H1 (cell line): ENCODE measurements around the gene AMH. TPM values are rescaled to one million over a fixed set of nuclear protein-coding genes. Genes with fewer than 3 reads are reported as not detected.
A peak's percentile ranks its signal among the peaks of the same experiment; 100 is the strongest.
"Not testable (repeated sequence)": the region's sequence is repeated elsewhere in the genome, so short reads cannot be mapped to it uniquely, and the experiment has no call there.

Experiments
- CTCF ChIA-PET: fragments of 300-600 bp; sonication (Branson Sonifier 250); formaldehyde crosslinking; loops from one replicate; lab custom pipeline; 2021; ENCODE audit not compliant: partially characterized antibody; lab: Charles Lee
- POLR2A ChIA-PET: fragments of 300-600 bp; sonication (Branson Sonifier 250); formaldehyde crosslinking; loops from one replicate; lab custom pipeline; 2021; ENCODE audit warnings: inconsistent platforms; ENCODE audit not compliant: partially characterized antibody; lab: Charles Lee
- DNase-seq, 2 experiments: peaks; one replicate each; pipeline versions ENCODE4 v3.0.0 to v3.0.0-alpha.2; 2010 to 2022; ENCODE audit warnings: low spot score in 2 of 2, low read depth in 1 of 2, mixed read lengths in 1 of 2
- FAIRE-seq: peaks from 2 replicates; lab custom pipeline; 2011; peaks lifted over from hg19 to GRCh38; lab: Jason Lieb, UNC
- H2AFZ ChIP-seq: 2 replicates; pipeline ENCODE4 v1.8.1; 2012; ENCODE audit warnings: low read length, inconsistent platforms
- H2AK5ac ChIP-seq: 2 replicates; pipeline ENCODE4 v1.6.1; 2013; ENCODE audit warnings: low read depth, low read length
- H2BK120ac ChIP-seq: replicated peaks from 2 replicates; pipeline ENCODE3; 2013; ENCODE audit warnings: low read depth, low read length, inconsistent platforms
- H2BK12ac ChIP-seq: 2 replicates; pipeline ENCODE4 v1.6.1; 2013; ENCODE audit warnings: low read depth, low read length
- H2BK15ac ChIP-seq: 2 replicates; pipeline ENCODE4 v1.6.1; 2013; ENCODE audit warnings: low read length
- H2BK20ac ChIP-seq: 2 replicates; pipeline ENCODE4 v1.6.1; 2013; ENCODE audit warnings: low read length
- H2BK5ac ChIP-seq: 2 replicates; pipeline ENCODE4 v1.6.1; 2013; ENCODE audit warnings: low read depth, low read length
- H3K14ac ChIP-seq: 2 replicates; pipeline ENCODE4 v1.6.1; 2013; ENCODE audit warnings: inconsistent platforms; ENCODE audit not compliant: insufficient read length
- H3K18ac ChIP-seq: 2 replicates; pipeline ENCODE4 v1.6.1; 2013; ENCODE audit warnings: low read length; ENCODE audit errors: extremely low read depth
- H3K23ac ChIP-seq: 2 replicates; pipeline ENCODE4 v1.6.1; 2013; ENCODE audit warnings: inconsistent platforms; ENCODE audit not compliant: insufficient read length
- H3K23me2 ChIP-seq: 2 replicates; pipeline ENCODE4 v1.6.1; 2013; ENCODE audit warnings: low read depth, low read length
- H3K27ac ChIP-seq: 2 replicates; pipeline ENCODE4 v1.6.1; 2011; ENCODE audit warnings: low read depth, low read length, inconsistent platforms
- H3K27me3 ChIP-seq, 4 experiments: replicated peaks in 1 of 4; 1 replicate in 1 of 4; 2 replicates in 3 of 4; pipeline versions ENCODE4 v1.6.1 to v1.8.1; 2011 to 2013; ENCODE audit warnings: low read length in 3 of 4, mild to moderate bottlenecking in 3 of 4, inconsistent platforms in 2 of 4, mixed read lengths in 2 of 4, moderate library complexity in 1 of 4; ENCODE audit not compliant: control insufficient read depth in 3 of 4, insufficient read depth in 3 of 4; ENCODE audit errors: extremely low read depth in 1 of 4
- H3K36me3 ChIP-seq, 4 experiments: 2 replicates each; pipeline versions ENCODE4 v1.6.1 to v1.8.1; 2011 to 2013; ENCODE audit warnings: mild to moderate bottlenecking in 4 of 4, low read length in 3 of 4, moderate library complexity in 2 of 4, control low read depth in 1 of 4, inconsistent platforms in 1 of 4; ENCODE audit not compliant: insufficient read depth in 4 of 4, control insufficient read depth in 2 of 4
- H3K4ac ChIP-seq: replicated peaks from 2 replicates; pipeline ENCODE3; 2013; ENCODE audit warnings: low read length, low read depth, mixed read lengths, inconsistent platforms; ENCODE audit not compliant: insufficient read length
- H3K4me1 ChIP-seq, 4 experiments: replicated peaks in 1 of 4; 1 replicate in 1 of 4; 2 replicates in 3 of 4; pipeline versions ENCODE4 v1.6.1 to v1.8.1; 2011 to 2013; ENCODE audit warnings: low read length in 3 of 4, inconsistent platforms in 2 of 4, mixed read lengths in 1 of 4; ENCODE audit not compliant: insufficient read depth in 4 of 4, control insufficient read depth in 3 of 4
- H3K4me2 ChIP-seq, 2 experiments: 2 replicates each; pipeline versions ENCODE4 v1.6.1 to v1.8.1; 2011 to 2013; ENCODE audit warnings: low read depth in 2 of 2, low read length in 2 of 2, control low read depth in 1 of 2, inconsistent platforms in 1 of 2, mild to moderate bottlenecking in 1 of 2; ENCODE audit not compliant: insufficient read depth in 1 of 2
- H3K4me3 ChIP-seq, 4 experiments: fragments of 200-600, 300-600 bp in 1 of 4; sonication (generic), shearing (Covaris generic), sonication (Bioruptor Twin) in 1 of 4; 2 replicates each; pipeline versions ENCODE4 v1.5.1 to v1.8.1; 2011 to 2016; ENCODE audit warnings: low read length in 4 of 4, low read depth in 3 of 4, control low read depth in 2 of 4, inconsistent platforms in 2 of 4, mild to moderate bottlenecking in 2 of 4, mixed read lengths in 1 of 4, moderate library complexity in 1 of 4; ENCODE audit not compliant: insufficient read depth in 2 of 4; ENCODE audit errors: extremely low read depth in 1 of 4
- H3K56ac ChIP-seq: replicated peaks from 2 replicates; pipeline ENCODE3; 2013; ENCODE audit warnings: low read depth, mild to moderate bottlenecking, mixed read lengths, low read length, inconsistent platforms; ENCODE audit not compliant: insufficient read length
- H3K79me1 ChIP-seq: 2 replicates; pipeline ENCODE4 v1.6.1; 2013; ENCODE audit warnings: low read depth, low read length, control low read depth
- H3K79me2 ChIP-seq, 2 experiments: 2 replicates each; pipeline versions ENCODE4 v1.6.1 to v1.8.1; 2012 to 2013; ENCODE audit warnings: low read length in 2 of 2, mild to moderate bottlenecking in 2 of 2, inconsistent platforms in 1 of 2; ENCODE audit not compliant: insufficient read depth in 2 of 2, control insufficient read depth in 1 of 2
- H3K9ac ChIP-seq, 4 experiments: replicated peaks in 1 of 4; 1 replicate in 1 of 4; 2 replicates in 3 of 4; pipeline versions ENCODE4 v1.6.1 to v1.8.1; 2011 to 2013; ENCODE audit warnings: low read depth in 3 of 4, low read length in 3 of 4, control low read depth in 2 of 4, mild to moderate bottlenecking in 2 of 4, moderate library complexity in 2 of 4, inconsistent platforms in 1 of 4; ENCODE audit errors: extremely low read depth in 1 of 4
- H3K9me3 ChIP-seq, 2 experiments: 2 replicates each; pipeline versions ENCODE4 v1.6.1 to v1.8.1; 2012 to 2013; ENCODE audit warnings: mild to moderate bottlenecking in 2 of 2, moderate library complexity in 2 of 2, control low read depth in 1 of 2, inconsistent platforms in 1 of 2, low read depth in 1 of 2, low read length in 1 of 2, mixed read lengths in 1 of 2; ENCODE audit not compliant: insufficient read depth in 2 of 2
- H4K20me1 ChIP-seq, 2 experiments: replicated peaks in 1 of 2; 2 replicates each; pipeline versions ENCODE3 to v1.8.1; 2011 to 2013; ENCODE audit warnings: inconsistent platforms in 2 of 2, low read length in 2 of 2, mild to moderate bottlenecking in 1 of 2; ENCODE audit not compliant: insufficient read depth in 2 of 2, control insufficient read depth in 1 of 2
- H4K5ac ChIP-seq: 2 replicates; pipeline ENCODE4 v1.6.1; 2013; ENCODE audit warnings: low read length, low read depth, mixed read lengths, inconsistent platforms; ENCODE audit not compliant: insufficient read length
- H4K8ac ChIP-seq: 2 replicates; pipeline ENCODE4 v1.8.0; 2013; ENCODE audit warnings: mild to moderate bottlenecking, moderate library complexity, low read length, inconsistent platforms; ENCODE audit not compliant: insufficient read depth; ENCODE audit errors: extremely low read depth
- H4K91ac ChIP-seq: replicated peaks from 2 replicates; pipeline ENCODE3; 2013; ENCODE audit warnings: low read length, mixed read lengths, inconsistent platforms; ENCODE audit not compliant: insufficient read length
- WGBS, 2 experiments: shearing (Covaris generic) in 1 of 2; methylation state at CpG; one replicate each; pipeline versions ENCODE4 v1.1.6 to v1.1.7; 2013 to 2015; ENCODE audit warnings: low lambda C conversion rate in 2 of 2, mixed read lengths in 2 of 2, inconsistent platforms in 1 of 2, low coverage in 1 of 2, missing lambda C conversion rate in 1 of 2; ENCODE audit not compliant: insufficient replicate concordance in 2 of 2, insufficient coverage in 1 of 2, insufficient read length in 1 of 2; ENCODE audit errors: extremely low coverage in 1 of 2, missing lambda C conversion rate in 1 of 2; 5-methylcytosine and 5-hydroxymethylcytosine counted together
- polyA plus RNA-seq, 7 experiments: library from polyadenylated mRNA; depleted of rRNA in 3 of 7; stranded (reverse) in 5 of 7; unstranded in 2 of 7; fragments of >200 nt in 5 of 7; fragments of 200-250 nt in 2 of 7; gene quantifications; 1 replicate in 5 of 7; 2 replicates in 1 of 7; 4 replicates in 1 of 7; pipeline versions ENCODE4 v1.2.1 to v1.2.3, GENCODE V29; 2011 to 2013; ENCODE audit warnings: missing spikeins in 2 of 7, mixed read lengths in 2 of 7
- total RNA-seq: library from RNA; stranded (reverse); fragmentation: NEBNext Ultra II Directional; extraction: Animal tissue kit (Norgen Biotek cat#: 25700); gene quantifications from 2 replicates; pipeline ENCODE4 v1.2.1, GENCODE V29; 2021

The AMH gene
- total and polyA plus RNA-seq, 2 of the 8 experiments (the other 6 are each of a cell fraction or from before 2014, with no cell fraction given) = 10.5 to 15.4 TPM

DNA sequence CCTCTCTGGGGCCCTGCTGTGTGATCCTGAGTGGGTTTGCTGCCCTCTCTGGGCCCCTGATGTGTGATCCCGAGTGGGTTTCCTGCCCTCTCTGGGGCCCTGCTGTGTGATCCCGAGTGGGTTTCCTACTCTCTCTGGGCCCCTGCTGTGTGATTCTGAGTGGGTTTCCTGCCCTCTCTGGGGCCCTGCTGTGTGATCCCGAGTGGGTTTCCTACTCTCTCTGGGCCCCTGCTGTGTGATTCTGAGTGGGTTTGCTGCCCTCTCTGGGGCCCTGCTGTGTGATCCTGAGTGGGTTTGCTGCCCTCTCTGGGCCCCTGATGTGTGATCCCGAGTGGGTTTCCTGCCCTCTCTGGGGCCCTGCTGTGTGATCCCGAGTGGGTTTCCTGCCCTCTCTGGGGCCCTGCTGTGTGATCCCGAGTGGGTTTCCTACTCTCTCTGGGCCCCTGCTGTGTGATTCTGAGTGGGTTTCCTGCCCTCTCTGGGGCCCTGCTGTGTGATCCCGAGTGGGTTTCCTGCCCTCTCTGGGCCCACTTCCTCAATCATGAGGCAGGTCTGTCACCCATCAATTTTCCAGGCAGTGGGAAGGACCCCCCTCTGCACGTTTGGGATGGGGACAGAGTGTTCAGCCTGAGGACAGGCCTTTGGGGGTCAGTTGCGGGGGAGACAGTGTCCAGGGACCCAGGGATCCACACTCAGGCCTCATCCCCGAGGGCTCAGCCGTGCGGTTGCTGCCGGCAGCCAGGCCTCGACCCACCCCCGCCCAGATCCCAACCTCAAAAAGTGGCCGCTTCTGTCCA lies 32.3 kb downstream of the AMH start:
- H2AK5ac ChIP-seq, H4K5ac ChIP-seq, DNase-seq, H3K9ac ChIP-seq, H3K23ac ChIP-seq, H2BK15ac ChIP-seq, H3K18ac ChIP-seq, H3K36me3 ChIP-seq, H4K91ac ChIP-seq, H3K27ac ChIP-seq, H2BK120ac ChIP-seq, H3K4ac ChIP-seq, H3K79me2 ChIP-seq, H4K20me1 ChIP-seq, H2AFZ ChIP-seq, H2BK12ac ChIP-seq, H3K56ac ChIP-seq, H3K79me1 ChIP-seq, H2BK5ac ChIP-seq, FAIRE-seq, H3K9me3 ChIP-seq, H3K4me1 ChIP-seq, H3K23me2 ChIP-seq, H3K14ac ChIP-seq, H2BK20ac ChIP-seq: not testable (repeated sequence)
- 53% methylated on average over 10 of the region's 16 CpGs; no CpG with 5 or more reads in 1 of the 2 experiments for WGBS, 2 experiments
- ChIA-PET CTCF (interaction anchor here (0.9 to 1.6 kb wide), 2 partner anchors 34 to 37 kb away, joined by 3 to 10 read pairs; no protein-coding TSS in a partner anchor), POLR2A (interaction anchor here (1.3 to 2.1 kb wide), 4 partner anchors 12 to 36 kb away, joined by 3 to 9 read pairs (median 4); no protein-coding TSS in a partner anchor)
- H4K8ac ChIP-seq = 0 out of 2 replicates have a peak overlapping the region, but pooled peaks have one; percentile 31
- peak overlapping the region; percentile 79 to 83 for H3K4me2 ChIP-seq
- H3K27me3 ChIP-seq = peaks cover 0 to 17% (median 14%) of the 10 kb centered on the region in 4 experiments; a peak in 6 of 7 replicates
- H3K4me3 ChIP-seq = peak overlapping the region; percentile 28 to 64 (median 44); a peak in 7 of 8 replicates
